HG03565 (cell line): ENCODE data around the gene RBM33.
"Not testable (repeated sequence)": the region's sequence is repeated elsewhere in the genome, so short reads cannot be mapped to it uniquely, and the experiment has no call there.

Experiments
- ATAC-seq: cut with Tn5 transposase; IDR thresholded peaks from one replicate; pipeline ENCODE4 v1.9.1; 2021; ENCODE audit warnings: mild to moderate bottlenecking, moderate library complexity; ENCODE audit not compliant: unreplicated experiment

Gene RBM33

DNA sequence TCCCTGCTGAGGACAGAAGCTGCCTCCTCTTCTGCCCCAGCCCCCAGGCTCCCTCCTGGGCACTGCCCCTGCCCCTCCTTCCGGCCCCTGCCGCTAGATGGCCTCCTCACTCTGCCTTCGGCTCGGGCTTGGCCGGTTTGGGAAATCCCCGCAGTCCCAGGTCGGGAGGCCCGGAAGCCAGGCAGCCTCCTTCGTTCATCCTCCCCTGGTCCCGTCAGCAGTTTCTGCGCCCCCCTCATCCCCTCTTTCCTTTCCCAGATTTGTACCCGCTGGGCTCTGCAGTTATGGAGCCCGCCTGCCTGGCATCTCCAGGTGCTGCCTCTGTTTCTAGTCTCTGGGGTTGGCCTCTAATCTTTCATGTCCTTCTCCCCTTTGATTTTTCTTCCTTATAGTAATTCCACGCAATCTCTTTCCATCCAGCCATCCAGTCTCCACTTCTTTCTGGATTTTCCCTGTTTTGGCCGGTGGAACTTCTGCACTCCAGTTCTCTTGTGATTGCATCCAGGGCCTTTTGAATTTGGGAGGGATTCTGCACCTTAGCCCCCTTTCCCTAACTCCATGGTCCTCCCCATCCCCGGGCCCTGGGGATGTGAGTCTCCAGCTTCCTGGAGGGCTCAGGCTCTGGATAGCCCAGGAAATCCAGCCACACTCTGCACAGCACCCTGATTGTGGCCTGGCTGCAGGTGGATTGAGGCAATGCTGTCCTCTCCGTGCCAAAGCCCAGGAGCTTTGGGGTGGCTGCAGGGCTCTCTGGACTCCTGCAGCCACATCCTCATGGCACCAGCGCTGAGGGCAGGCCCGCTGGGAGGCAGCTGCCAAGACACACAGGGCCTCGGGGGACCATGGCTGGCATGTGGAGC, 171.1 kb downstream of the RBM33 start:
- ATAC-seq = peak; percentile 88

DNA sequence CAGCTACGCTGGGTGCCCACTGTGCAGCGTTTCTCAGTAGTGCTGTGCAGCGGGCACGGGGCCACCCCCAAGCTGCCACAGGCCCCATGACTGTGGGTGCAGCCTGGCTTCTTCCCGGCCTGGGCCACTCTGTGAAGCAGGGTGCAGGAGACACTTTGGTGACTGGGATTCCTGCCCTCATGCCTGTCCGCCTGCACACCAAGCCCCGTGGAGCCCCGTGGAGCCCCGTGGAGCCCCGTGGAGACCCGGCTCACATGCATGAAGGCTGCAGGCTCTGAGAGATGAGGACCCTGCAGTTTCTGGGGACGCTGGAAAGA, 171.7 kb downstream of the RBM33 start:
- no peak for ATAC-seq

- ATAC-seq = no peak
These were observed 172.5 kb downstream of the RBM33 start for GRCh38 chr7:155816996-155817395.

DNA sequence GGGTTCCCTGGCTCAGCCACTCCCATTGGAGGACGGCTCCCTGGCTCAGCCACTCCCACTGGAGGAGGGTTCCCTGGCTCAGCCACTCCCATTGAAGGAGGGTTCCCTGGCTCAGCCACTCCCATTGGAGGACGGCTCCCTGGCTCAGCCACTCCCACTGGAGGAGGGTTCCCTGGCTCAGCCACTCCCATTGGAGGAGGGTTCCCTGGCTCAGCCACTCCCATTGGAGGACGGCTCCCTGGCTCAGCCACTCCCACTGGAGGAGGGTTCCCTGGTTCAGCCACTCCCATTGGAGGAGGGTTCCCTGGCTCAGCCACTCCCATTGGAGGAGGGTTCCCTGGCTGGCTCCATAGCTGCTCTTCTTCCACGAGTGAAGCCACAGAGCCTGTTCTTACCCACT, 173.1 kb downstream of the RBM33 start:
- not testable (repeated sequence) for ATAC-seq

GRCh38 chr7:155818154-155818819, 173.8 kb downstream of the RBM33 start:
- ATAC-seq = no peak

DNA sequence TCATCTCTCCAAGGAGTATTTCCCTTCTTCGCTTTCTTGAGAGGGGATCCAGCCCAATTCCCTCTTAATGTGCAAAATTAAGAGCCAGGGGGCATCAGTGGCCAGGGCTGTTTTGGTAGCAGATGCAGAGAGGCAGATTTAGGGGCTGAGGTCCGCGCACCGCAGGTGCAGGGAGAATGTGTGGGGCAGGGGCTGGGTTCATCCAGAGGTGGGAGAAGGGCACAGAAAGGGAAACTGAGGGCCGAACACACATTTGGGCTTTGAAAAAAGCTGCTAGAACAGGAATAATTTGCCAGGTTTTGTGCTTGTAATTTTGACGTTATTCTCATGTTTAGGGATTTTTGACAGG, 174.3 kb downstream of the RBM33 start:
- ATAC-seq = no peak

DNA sequence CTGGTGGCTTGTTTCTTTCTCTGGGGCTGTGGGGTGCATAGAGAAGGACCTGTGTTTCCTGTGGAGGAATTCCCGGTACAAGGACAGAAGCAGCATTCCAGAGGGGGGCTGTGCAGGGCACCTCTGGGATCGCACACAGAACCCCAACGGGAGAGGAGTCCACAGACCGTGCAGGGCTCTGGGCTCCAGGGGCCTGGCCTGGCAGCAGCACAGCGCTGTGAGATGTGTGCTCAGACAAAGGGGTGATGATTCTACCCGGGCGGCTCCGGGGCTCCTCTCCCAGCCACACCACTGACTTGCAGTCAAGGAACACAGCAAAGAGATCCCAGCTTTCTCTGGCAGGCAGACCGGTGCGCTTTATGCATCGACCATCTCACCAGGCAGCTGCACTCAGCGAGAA, 174.7 kb downstream of the RBM33 start:
- no peak for ATAC-seq

- no peak for ATAC-seq
These were observed 175.8 kb downstream of the RBM33 start for GRCh38 chr7:155820246-155820645.

DNA sequence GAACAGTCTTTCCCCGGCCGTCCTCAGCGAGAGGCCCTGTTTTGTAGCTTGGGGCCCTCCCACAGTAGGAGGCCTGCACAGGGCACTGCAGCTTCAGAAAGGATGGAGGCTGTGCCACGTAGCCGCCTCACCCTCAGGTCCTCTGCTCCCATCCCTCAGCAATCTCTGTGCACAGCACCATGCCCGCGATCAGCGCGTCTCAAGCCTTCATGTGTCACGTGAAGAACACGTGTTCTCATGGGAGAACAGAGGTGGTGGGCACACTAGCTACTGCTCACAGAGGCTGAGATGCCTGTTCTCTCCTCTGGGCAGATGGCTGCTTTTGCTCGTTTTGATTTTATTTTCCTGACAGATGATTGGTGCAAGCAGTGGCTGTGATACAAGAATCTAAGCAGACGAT, 176.3 kb downstream of the RBM33 start:
- ATAC-seq = no peak

DNA sequence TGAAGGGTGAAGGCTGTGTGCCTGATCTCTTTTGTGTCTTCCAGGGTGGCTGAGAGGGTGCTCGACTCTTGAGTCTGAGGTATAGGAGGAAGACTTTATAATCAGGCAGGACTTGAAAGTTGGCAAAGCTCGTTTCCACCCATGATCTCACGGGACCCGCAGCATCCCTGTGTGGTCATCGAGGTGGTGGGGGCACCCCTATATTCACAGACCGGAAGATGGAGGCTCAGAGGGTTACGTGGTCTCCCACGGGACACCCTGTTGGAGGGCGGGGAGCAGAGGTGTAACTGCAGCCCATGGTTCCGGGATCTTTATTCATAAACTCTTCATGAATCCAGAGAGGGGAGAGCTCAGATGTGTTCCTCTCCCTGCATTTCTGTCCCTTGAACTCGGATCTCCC, 177.4 kb downstream of the RBM33 start:
- ATAC-seq = no peak

DNA sequence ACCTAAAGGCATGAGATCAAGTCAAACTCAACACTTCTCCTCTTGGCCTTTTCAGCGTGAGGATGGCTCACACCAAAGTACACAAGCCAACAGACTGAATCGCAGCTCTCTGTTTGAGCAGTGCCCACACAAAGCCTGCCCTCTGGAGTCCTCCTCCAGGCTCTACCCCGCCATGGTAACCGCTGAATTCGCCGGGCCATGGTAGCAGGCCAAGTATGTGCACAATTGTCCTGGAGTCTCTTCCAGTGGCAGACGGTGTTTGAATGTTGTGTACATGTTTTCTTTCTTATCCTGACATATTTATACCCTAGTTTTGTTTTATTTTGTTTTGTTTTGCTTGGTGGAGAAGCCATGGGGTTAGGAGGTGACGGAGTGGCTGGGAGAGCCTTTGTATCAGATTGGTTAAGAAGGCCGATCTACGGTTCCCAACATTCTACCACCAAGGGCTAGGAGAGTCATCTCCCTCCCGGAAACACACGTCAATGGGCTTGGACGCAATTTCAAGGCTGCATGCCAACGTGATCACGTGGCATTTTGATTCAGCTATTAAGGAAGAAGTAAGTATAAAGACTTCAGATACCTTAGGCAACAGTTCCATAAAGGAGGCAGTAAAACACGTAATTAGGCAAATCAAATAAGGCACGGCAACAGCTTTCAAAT, 179.9 kb downstream of the RBM33 start:
- no peak for ATAC-seq

- ATAC-seq = no peak
These were observed 180.9 kb downstream of the RBM33 start for GRCh38 chr7:155825336-155825735.

- no peak for ATAC-seq
These were observed 185.5 kb downstream of the RBM33 start for GRCh38 chr7:155829796-155830470.
